AG09309 (cell line): ENCODE measurements around the gene SPPL2B.
"Not testable (repeated sequence)": the region's sequence is repeated elsewhere in the genome, so short reads cannot be mapped to it uniquely, and the experiment has no call there.

Experiments
- DNase-seq: peaks from one replicate; pipeline ENCODE4 v3.0.0-alpha.2; 2010; ENCODE audit warnings: low read depth
- H3K4me3 ChIP-seq: 2 replicates; pipeline ENCODE4 v1.5.1; 2011; ENCODE audit warnings: mild to moderate bottlenecking, low read depth, low read length, moderate library complexity; ENCODE audit not compliant: control insufficient read depth
- TF ChIP-seq, protein P1 (sequence below): IDR thresholded peaks from 2 replicates; pipeline ENCODE4 v1.5.1; 2011; ENCODE audit warnings: mild to moderate bottlenecking, low read depth, low read length, inconsistent platforms; ENCODE audit not compliant: insufficient read depth, control insufficient read depth; ENCODE audit errors: missing control alignments

The SPPL2B gene

DNA sequence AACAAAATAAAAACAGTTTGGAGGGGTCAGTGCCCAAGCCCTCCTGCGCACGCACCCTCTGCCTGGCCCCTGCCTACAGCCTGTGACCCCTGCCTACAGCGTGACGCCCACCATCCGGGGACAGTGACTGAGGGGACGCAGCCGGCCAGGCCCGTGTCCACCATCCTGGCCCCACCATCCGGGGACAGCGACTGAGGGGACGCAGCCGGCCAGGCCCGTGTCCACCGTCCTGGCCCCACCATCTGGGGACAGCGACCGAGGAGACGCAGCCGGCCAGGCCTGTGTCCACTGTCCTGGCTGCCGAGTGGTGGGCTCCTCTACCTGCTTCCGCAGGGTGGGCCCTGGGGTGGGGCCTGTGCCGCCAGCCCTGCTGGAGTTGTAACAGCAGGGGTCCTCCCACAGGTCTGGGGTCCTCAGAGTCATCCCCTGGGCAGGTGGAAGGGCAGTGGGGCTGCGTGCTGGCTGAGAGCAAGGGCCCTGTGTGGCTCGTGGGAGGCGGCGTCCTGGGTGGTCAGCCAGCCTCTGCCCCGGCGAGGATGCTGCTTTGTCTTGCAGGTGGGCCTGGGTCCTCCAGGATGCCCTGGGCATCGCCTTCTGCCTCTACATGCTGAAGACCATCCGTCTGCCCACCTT lies 14.3 kb downstream of the SPPL2B start:
- no peak for DNase-seq
- TF ChIP-seq, protein P1, sequence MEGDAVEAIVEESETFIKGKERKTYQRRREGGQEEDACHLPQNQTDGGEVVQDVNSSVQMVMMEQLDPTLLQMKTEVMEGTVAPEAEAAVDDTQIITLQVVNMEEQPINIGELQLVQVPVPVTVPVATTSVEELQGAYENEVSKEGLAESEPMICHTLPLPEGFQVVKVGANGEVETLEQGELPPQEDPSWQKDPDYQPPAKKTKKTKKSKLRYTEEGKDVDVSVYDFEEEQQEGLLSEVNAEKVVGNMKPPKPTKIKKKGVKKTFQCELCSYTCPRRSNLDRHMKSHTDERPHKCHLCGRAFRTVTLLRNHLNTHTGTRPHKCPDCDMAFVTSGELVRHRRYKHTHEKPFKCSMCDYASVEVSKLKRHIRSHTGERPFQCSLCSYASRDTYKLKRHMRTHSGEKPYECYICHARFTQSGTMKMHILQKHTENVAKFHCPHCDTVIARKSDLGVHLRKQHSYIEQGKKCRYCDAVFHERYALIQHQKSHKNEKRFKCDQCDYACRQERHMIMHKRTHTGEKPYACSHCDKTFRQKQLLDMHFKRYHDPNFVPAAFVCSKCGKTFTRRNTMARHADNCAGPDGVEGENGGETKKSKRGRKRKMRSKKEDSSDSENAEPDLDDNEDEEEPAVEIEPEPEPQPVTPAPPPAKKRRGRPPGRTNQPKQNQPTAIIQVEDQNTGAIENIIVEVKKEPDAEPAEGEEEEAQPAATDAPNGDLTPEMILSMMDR = no peak
- no peak overlapping the region for H3K4me3 ChIP-seq

DNA sequence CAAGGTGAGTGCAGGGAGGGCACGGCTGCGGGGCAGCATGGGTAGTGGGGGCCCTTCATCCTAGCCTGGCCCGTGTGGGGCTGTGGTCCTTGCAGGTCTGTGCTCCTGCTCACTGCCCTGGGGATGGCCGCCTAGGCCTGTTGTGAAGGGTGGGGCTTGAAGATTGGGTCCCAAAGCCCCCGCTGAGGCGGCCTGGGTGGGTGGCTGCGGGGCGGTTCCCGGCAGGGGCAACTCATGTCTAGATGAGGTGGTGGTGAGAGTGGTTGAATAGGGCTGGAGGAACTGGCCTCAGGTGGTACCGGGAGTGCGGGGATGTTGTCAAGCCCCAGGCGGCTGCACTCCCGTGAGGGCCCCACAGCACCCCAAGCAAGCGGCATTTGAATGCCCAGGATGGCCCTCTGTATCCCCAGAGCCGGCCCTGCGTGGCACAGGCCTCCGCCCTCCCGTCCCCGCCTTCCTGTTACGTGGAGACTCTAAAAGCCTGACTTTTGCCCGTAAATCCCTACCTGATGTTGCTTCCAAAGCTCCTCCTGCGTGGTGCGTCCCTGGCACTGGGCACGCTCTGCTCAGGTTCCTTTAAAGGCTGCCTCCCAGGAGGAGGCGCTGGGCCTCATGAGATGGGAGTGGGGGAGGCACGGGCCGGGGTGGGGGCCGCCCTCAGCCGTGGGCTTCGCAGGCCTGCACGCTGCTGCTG lies 15.0 kb downstream of the SPPL2B start:
- TF ChIP-seq, protein P1 = no peak
- no peak overlapping the region for H3K4me3 ChIP-seq
- DNase-seq = no peak

DNA sequence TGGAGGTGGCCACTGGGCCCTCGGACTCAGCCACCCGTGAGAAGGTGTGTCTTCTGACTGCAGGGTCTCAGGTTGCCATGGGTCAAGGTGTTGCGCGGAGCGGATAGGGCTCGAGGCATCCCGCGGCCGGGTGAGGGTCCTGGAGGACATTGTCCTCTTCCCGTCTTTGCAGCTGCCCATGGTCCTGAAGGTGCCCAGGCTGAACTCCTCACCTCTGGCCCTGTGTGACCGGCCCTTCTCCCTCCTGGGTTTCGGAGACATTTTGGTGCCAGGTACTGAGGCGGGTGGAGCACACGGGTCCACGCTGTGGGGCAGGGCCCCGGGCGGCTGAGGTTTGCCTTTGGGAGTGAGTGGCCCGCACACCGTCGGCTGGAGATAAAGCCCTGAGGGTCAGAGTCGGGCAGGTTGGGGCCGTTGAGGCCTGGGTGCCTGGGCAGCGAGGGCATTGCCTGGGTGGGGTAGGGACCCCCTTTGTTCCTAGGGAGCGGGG lies 15.9 kb downstream of the SPPL2B start:
- no peak overlapping the region for H3K4me3 ChIP-seq
- DNase-seq = no peak
- TF ChIP-seq, protein P1 = no peak

DNA sequence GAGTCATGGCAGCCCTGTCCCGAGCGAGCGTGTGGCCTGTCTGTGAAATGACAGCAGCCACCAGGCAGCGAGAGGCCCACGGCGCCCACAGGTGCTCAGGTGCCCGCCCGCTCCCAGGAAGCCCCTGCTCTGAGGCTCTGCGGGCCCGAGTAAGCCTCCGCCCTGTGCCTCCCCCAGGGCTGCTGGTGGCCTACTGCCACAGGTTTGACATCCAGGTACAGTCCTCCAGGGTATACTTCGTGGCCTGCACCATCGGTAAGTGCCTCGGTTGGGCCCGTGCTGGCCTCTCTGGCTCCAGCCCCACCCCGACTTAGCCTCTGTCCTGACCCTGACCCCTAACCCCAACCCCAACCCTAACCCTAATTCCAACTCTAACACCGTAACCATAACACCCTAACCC lies 16.6 kb downstream of the SPPL2B start:
- H3K4me3 ChIP-seq = no peak overlapping the region
- TF ChIP-seq, protein P1 = no peak
- DNase-seq = no peak

DNA sequence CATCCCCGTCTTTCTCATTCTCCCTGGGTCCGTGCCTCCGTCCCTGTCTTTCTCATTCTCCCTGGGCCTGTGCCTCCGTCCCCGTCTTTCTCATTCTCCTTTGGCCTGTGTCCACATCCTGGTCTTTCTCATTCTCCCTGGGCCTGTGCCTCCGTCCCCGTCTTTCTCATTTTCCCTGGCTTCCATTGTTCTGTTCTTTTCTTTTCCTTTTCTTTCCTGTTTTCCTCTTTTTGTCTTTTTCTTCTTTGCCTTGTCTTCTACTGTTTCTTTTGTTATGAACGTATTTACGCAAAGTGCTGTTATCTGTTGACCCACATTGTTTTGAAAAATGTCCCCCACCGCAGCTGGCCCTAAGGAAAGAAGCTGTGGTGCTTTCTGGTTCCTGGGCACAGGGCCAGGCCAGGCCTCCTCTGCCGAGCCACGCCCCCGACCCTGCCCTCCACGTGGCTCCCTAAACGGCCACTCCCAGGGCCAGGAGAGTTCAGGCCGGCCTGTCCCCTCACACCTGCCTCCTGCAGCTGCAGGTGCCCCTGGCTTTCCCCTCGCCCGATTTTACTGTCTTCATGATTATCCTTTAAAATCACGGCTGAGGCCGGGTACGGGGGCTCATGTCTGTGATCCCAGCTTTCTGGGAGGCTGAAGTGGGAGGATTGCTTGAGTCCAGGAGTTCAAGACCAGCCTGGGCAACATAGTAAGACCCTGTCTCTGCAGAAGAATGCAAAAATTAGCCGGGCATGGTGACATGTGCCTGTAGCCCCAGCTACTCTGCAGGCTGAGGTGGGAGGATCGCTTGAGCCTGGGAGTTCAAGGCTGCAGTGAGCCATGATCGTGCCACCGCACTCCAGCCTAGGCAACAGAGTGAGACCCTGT lies 17.5 kb downstream of the SPPL2B start:
- no peak overlapping the region for H3K4me3 ChIP-seq
- no peak for DNase-seq
- TF ChIP-seq, protein P1 = no peak

DNA sequence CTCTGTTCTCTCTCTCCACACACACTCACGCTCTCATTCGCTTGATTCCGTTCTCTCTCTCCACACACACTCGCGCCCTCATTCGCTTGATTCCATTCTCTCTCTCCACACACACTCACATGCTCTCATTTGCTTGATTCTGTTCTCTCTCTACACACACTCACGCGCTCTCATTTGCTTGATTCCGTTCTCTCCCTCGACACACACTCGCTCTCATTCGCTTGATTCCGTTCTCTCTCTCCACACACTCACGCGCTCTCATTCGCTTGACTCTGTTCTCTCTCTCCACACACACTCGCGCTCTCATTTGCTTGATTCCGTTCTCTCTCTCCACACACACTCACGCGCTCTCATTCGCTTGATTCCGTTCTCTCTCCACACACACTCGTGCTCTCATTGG lies 21.3 kb downstream of the SPPL2B start:
- H3K4me3 ChIP-seq, DNase-seq: not testable (repeated sequence)

DNA sequence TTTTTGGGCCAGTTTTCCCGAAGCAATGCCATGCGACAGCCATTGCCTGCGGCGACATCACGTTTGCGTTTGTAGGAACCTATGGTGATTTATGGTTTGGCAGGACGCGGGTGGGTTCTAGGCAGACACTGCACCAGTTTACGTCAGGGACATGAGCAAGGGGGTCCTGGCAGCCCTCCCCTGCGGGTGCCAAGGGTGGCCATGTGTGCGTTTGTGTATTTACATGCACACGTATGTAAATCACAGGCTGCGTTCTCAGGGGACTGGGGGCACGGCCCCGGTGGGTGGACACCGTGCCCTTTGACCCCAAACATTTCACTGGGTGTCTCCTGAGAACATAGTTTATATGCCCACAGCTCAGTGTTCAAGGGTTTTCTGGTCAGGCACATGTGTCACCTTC lies 22.2 kb downstream of the SPPL2B start:
- TF ChIP-seq, protein P1 = no peak
- no peak overlapping the region for H3K4me3 ChIP-seq
- DNase-seq = no peak
